ENCODE measurements around the gene NDUFS8.

DNA sequence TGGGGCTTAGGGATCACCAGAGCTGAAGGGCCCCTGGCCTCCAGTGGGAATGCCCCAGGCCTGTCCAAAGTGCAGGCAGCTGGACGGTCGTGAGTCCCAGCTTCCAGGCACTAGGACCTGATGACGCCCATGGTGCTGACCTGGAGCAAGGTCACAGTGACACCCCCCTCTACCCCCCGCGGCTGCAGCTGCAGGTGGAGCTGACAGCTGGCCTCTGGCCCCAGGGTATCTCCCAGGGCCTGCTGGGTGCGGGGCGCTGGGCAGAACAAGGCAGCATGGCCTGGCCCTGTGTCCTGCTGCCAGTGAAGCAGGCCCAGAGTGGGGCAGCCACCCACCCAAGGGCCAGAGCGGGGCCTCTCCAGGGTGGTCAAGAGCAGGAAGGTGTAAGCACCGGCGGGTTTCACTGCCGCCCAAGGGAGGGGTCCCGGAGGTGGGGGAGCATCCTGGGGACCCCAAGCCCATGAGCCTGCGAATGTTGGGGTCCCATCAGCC is 7.8 kb downstream of the NDUFS8 start:
- no peak for TF ChIP-seq POLR2AphosphoS5 (IDR thresholded peaks at IDR 0.05; ENCODE audit: low read depth, low read length)
- no peak for TF ChIP-seq POLR2A (IDR thresholded peaks at IDR 0.05; ENCODE audit: low read depth, low read length)
